HG02623 (cell line): ENCODE measurements around the gene RPS6KA4.
"Not testable (repeated sequence)": the region's sequence is repeated elsewhere in the genome, so short reads cannot be mapped to it uniquely, and the experiment has no call there.

Source experiments
- ATAC-seq: cut with Tn5 transposase; IDR thresholded peaks from one replicate; pipeline ENCODE4 v1.9.1; 2021; ENCODE audit warnings: moderate library complexity; ENCODE audit not compliant: unreplicated experiment

RPS6KA4 gene

DNA sequence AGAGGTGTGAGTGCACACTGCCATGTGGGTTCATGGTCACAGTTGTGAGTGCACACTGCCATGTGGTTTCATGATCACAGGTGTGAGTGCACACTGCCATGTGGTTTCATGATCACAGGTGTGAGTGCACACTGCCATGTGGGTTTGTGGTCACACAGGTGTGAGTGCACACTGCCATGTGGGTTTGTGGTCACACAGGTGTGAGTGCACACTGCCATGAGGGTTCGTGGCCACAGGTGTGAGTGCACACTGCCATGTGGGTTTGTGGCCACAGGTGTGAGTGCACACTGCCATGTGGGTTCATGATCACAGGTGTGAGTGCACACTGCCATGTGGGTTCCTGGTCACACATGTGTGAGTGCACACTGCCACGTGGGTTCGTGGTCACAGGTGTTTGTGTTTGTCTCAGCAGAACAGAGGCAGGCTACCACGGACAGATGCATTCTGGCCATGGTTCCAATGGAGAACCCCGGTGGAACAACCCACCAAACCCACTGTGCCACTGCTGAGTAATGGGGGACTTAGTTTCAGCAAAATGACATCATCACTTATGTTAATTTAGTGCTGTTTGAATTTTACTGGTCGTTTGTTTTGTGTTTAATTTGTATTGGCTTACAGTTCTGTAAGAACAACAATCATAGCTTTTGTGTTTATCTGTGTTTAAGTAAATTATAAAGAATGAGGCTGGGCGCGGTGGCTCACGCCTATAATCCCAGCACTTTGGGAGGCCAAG, 57.2 kb downstream of the RPS6KA4 start:
- no peak for ATAC-seq

DNA sequence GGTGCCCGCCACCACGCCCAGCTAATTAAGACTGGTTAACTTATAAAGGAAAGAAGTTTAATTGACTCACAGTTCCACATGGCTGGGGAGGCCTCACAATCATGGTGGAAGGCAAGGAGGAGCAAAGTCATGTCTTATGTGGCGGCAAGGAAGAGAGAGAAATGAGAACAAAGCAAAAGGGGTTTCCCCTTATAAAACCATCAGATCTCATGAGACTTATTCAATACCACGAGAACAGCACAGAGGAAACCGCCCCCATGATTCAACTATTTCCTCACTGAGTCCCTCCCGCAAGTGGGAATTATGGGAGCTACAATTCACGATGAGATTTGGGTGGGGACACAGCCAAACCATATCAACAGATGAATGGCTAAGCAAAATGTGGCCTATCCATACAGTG, 59.3 kb downstream of the RPS6KA4 start:
- ATAC-seq = not testable (repeated sequence)

DNA sequence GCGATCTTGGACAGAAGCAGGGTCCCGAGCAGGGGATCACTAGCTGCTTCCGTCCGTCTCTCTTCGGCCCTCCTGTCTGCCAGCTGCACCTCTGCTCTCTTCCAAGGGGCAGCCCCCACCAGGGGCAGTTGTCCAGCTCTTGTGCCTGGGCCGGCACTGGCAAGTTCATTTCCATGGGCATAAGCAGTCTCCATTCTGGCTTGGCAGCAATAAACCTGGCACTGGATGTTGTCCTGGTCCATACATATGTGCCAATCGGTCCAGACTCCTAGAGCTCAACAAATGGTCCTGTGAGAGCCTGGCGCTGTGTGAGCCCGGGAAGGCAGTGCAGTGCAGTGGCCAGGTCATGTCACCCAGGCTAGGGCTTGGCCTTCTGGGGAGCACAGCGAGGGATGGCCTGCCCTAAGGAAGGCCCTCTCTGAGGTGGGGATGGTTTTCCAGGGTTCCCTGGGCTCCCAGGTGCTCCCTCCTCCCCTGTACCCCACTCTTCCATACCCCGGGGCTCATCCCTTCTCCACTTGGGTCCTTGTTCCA, 60.4 kb downstream of the RPS6KA4 start:
- ATAC-seq = no peak

DNA sequence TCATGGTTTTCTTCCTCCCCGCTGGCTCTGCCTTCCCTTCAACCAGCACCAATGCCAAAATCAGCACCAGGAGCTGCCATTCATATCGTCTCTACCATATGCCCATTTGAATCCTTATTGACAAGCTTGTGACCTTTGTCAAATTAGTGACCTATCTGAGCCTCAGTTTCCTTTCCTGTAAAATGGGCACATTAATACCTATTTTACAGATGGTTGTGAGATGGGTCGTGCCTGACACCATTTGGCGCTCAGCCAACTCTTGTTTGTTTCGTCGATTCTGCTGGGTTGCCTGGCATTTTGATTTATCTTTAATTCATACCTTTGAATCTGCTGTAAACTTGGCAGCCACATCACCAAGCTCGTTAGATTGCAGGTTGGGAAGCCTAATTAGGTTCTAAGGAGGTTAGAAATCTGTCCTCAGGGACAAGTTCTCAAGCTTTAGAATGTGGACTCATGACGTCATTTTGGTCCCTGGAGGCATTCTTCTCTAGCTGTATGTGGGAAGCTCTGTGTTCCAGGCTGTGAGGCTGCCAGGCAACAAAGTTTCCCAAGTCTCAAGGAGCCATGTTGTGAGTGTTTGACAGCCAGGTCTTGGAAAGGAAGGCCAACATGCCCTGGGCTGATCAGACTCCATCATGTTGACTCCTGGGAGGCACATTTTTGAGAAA, 61.0 kb downstream of the RPS6KA4 start:
- no peak for ATAC-seq
